Mucosa of stomach (tissue), 1 donor: ENCODE measurements around the gene CEMIP2.
"Not testable (repeated sequence)": the region's sequence is repeated elsewhere in the genome, so short reads cannot be mapped to it uniquely, and the experiment has no call there.

Source experiments
- H3K27me3 ChIP-seq: one replicate; pipeline ENCODE4 v1.7.0; 2013; ENCODE audit warnings: mild to moderate bottlenecking, low read length; ENCODE audit not compliant: control insufficient read depth, insufficient read depth
- H3K36me3 ChIP-seq: one replicate; pipeline ENCODE4 v1.7.0; 2013; ENCODE audit warnings: low read length; ENCODE audit not compliant: control insufficient read depth, insufficient read depth
- H3K4me1 ChIP-seq: one replicate; pipeline ENCODE4 v1.7.0; 2013; ENCODE audit warnings: mild to moderate bottlenecking, low read length; ENCODE audit not compliant: control insufficient read depth, insufficient read depth
- H3K4me3 ChIP-seq: one replicate; pipeline ENCODE4 v1.7.0; 2013; ENCODE audit warnings: low read length
- H3K9ac ChIP-seq: one replicate; pipeline ENCODE4 v1.7.0; 2013; ENCODE audit warnings: mild to moderate bottlenecking, low read length, moderate library complexity
- H3K9me3 ChIP-seq: one replicate; pipeline ENCODE4 v1.7.0; 2013; ENCODE audit warnings: mild to moderate bottlenecking, low read length, moderate library complexity; ENCODE audit not compliant: control insufficient read depth
- donor health status: Pancreatic carcinoma.

Gene CEMIP2

DNA sequence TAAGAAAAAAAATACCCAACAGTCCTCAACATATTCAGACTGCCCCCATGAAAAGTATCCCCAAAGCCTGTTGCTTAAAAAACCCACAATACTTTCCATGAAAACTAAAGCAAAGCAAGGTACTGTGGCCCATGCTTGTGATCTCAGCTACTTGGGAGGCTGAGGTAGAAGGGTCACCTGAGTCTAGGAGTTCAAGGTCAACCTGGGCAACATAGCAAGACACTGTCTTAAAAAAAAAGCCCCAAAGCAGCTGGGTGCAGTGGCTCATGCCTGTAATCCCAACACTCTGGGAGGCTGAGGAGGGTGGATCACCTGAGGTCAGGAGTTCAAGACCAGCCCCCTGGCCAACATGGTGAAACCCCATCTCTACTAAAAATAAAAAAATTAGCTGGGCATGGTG, 76.7 kb downstream of the CEMIP2 start:
- not testable (repeated sequence) for H3K9me3 ChIP-seq, H3K4me1 ChIP-seq, H3K9ac ChIP-seq, H3K4me3 ChIP-seq, H3K27me3 ChIP-seq, H3K36me3 ChIP-seq

GRCh38 chr9:71690689-71691435, 77.5 kb downstream of the CEMIP2 start:
- Histone ChIP-seq H3K27me3 (no peaks in the 10 kb centered on the region), H3K36me3 (peaks cover 4% of the 10 kb centered on the region), H3K4me3 (no peak overlapping the region), H3K9ac (no peak overlapping the region), H3K4me1 (no peaks in the 10 kb centered on the region), H3K9me3 (no peaks in the 10 kb centered on the region)

- H3K9me3 ChIP-seq, result no peaks in the 10 kb centered on the region
- no peaks in the 10 kb centered on the region for H3K27me3 ChIP-seq
- H3K36me3 ChIP-seq, result peaks cover 4% of the 10 kb centered on the region
- no peaks in the 10 kb centered on the region for H3K4me1 ChIP-seq
- no peak overlapping the region for H3K9ac ChIP-seq
- no peak overlapping the region for H3K4me3 ChIP-seq
Observed at GRCh38 chr9:71690063-71690688, 78.1 kb downstream of the CEMIP2 start.

GRCh38 chr9:71687676-71688075, 80.6 kb downstream of the CEMIP2 start:
- no peak overlapping the region for H3K4me3 ChIP-seq
- no peaks in the 10 kb centered on the region for H3K27me3 ChIP-seq
- peaks cover 4% of the 10 kb centered on the region for H3K36me3 ChIP-seq
- H3K9ac ChIP-seq, result no peak overlapping the region
- no peaks in the 10 kb centered on the region for H3K9me3 ChIP-seq
- no peaks in the 10 kb centered on the region for H3K4me1 ChIP-seq

GRCh38 chr9:71685988-71686387, 82.3 kb downstream of the CEMIP2 start:
- H3K9me3 ChIP-seq, result no peaks in the 10 kb centered on the region
- H3K36me3 ChIP-seq, result peaks cover 4% of the 10 kb centered on the region
- H3K4me3 ChIP-seq, result no peak overlapping the region
- H3K9ac ChIP-seq, result no peak overlapping the region
- no peaks in the 10 kb centered on the region for H3K4me1 ChIP-seq
- H3K27me3 ChIP-seq, result no peaks in the 10 kb centered on the region

- no peak overlapping the region for H3K4me3 ChIP-seq
- H3K9me3 ChIP-seq, result no peaks in the 10 kb centered on the region
- H3K4me1 ChIP-seq, result no peaks in the 10 kb centered on the region
- no peak overlapping the region for H3K9ac ChIP-seq
- H3K36me3 ChIP-seq, result peaks cover 4% of the 10 kb centered on the region
- H3K27me3 ChIP-seq, result no peaks in the 10 kb centered on the region
Observed at GRCh38 chr9:71685394-71685793, 82.9 kb downstream of the CEMIP2 start.

DNA sequence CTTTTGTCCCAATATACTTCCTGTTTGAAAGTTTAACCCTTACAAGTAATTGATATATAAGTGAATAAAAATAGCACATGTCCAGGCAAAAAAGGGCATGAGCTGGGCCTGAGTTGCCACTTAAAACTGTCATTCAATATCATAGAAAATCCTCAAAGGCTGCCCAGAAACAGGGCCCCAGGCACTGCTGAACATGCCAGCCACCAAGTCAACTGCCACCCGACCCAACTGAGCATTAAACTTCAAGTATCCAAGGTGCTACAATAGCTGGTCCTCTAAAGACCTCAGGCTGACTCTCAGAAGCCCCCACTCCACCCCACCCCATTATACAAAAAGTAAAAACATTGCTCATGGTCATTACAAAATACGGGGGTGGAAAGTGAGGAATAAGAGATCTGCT, 83.7 kb downstream of the CEMIP2 start:
- Histone ChIP-seq H3K4me1 (no peaks in the 10 kb centered on the region), H3K9me3 (no peaks in the 10 kb centered on the region), H3K36me3 (no peaks in the 10 kb centered on the region), H3K27me3 (no peaks in the 10 kb centered on the region), H3K4me3 (no peak overlapping the region), H3K9ac (no peak overlapping the region)

GRCh38 chr9:71683598-71684235, 84.6 kb downstream of the CEMIP2 start:
- H3K4me3 ChIP-seq, result no peak overlapping the region
- no peaks in the 10 kb centered on the region for H3K4me1 ChIP-seq
- H3K36me3 ChIP-seq, result no peaks in the 10 kb centered on the region
- no peak overlapping the region for H3K9ac ChIP-seq
- H3K27me3 ChIP-seq, result no peaks in the 10 kb centered on the region
- H3K9me3 ChIP-seq, result no peaks in the 10 kb centered on the region

DNA sequence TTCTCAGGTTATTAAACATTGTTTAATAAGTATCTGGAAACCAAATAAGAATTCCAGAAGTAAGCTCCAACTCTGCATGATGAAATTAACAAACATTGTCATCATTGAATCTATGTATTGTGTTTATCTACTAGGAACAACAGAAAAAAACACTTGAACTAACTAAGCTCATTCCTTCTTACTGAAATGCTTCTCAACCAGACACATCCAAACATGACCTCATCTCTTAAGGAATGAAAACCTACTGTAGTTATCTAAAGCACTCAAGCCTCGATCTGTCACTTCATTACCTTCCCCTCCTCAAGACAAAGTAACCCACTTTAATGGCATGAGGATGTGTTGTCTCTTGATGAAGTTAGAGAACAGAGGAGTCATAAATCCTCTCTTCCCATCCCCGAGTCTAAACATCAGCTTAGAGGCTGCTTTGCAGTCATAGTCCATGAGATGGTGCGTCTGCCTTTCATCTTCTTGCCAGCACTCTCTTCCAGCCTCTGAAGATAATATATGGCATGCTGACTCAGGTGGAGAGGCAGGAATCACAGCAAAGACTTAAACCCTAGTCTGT, 86.5 kb downstream of the CEMIP2 start:
- no peak overlapping the region for H3K9ac ChIP-seq
- no peaks in the 10 kb centered on the region for H3K27me3 ChIP-seq
- no peak overlapping the region for H3K4me3 ChIP-seq
- H3K9me3 ChIP-seq, result no peaks in the 10 kb centered on the region
- peaks cover 8% of the 10 kb centered on the region for H3K4me1 ChIP-seq
- H3K36me3 ChIP-seq, result no peaks in the 10 kb centered on the region

GRCh38 chr9:71681104-71681707, 87.1 kb downstream of the CEMIP2 start:
- H3K4me3 ChIP-seq, result no peak overlapping the region
- H3K27me3 ChIP-seq, result no peaks in the 10 kb centered on the region
- H3K9ac ChIP-seq, result no peak overlapping the region
- peaks cover 8% of the 10 kb centered on the region for H3K4me1 ChIP-seq
- no peaks in the 10 kb centered on the region for H3K9me3 ChIP-seq
- no peaks in the 10 kb centered on the region for H3K36me3 ChIP-seq

DNA sequence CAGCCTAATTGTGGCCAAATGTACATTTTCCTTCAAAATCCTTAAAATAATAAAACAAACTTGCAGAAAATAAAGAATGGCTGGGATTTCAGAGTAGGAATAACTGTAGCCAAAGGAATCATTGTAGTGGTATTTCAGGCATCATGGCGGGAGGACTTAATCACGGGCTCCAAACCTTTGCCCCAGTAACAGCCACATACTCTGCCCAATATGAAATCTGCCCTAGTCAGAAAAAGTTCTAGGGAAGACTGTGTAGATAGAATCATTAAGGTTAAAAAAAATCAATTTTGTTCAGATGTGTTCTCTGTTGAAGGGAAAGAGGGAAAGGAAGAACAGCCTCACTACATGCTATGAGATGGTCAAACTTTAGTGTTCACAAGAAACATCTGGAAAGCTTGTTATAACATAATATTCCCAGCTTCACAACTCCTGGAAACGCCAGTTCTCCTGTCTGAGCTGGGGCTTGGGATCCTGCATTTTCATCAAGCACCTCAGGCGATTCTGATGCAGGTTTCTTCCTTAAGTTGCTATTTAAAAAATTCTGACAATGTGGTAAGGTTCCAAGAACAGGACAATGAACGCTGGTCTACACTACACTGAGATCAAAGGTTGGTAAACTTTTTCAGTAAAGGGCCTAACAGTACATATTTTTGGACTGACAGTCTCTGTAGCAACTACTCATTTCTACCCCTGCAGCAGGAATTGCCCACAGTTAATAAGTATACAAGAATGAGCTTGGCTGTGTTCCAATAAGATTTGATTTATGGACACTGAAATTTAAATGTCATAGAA, 87.9 kb downstream of the CEMIP2 start:
- Histone ChIP-seq H3K4me1 (peaks cover 15% of the 10 kb centered on the region), H3K36me3 (no peaks in the 10 kb centered on the region), H3K9ac (no peak overlapping the region), H3K9me3 (no peaks in the 10 kb centered on the region), H3K4me3 (no peak overlapping the region), H3K27me3 (no peaks in the 10 kb centered on the region)
